Breast epithelium (tissue), 3 donors: Measurements from ENCODE around the gene WIPF1.

ENCODE experiments used
- POLR2A ChIP-seq: fragments of 450-650 bp; IDR thresholded peaks from one replicate; pipeline ENCODE4 v1.6.1; 2016; ENCODE audit warnings: antibody characterized with exemption, mild to moderate bottlenecking, moderate library complexity
- POLR2AphosphoS5 ChIP-seq, 3 donors: sonication (generic); formaldehyde crosslinking; IDR thresholded peaks; one replicate each; pipeline ENCODE4 v1.6.1; 2017; ENCODE audit warnings: antibody characterized with exemption in 3 of 3
- TF ChIP-seq, protein P1 (sequence below), 3 donors: fragments of 450-650 bp; IDR thresholded peaks; one replicate each; pipeline ENCODE4 v1.5.1; 2016 to 2017; ENCODE audit warnings: antibody characterized with exemption in 3 of 3, mild to moderate bottlenecking in 3 of 3, moderate library complexity in 3 of 3

DNA sequence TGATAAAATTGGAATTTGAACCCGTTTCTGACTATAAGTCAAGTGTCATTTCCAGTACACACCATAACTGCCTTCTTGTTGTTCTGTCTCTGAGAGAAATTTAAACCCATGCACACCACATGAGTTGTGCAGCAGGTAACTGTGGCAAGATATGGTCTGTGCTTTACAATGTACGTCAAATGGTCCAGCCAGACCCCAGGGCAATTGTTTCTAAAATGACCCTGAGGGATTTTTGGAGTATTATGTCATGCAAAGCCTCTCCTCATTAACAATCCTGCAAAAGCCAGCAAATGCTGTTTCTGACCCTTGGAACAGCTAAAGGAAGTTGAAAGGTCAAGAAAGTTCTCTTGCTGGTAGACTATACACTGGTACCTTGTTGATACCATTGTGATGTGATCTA is 47.7 kb upstream of the WIPF1 start:
- TF ChIP-seq, protein P1, sequence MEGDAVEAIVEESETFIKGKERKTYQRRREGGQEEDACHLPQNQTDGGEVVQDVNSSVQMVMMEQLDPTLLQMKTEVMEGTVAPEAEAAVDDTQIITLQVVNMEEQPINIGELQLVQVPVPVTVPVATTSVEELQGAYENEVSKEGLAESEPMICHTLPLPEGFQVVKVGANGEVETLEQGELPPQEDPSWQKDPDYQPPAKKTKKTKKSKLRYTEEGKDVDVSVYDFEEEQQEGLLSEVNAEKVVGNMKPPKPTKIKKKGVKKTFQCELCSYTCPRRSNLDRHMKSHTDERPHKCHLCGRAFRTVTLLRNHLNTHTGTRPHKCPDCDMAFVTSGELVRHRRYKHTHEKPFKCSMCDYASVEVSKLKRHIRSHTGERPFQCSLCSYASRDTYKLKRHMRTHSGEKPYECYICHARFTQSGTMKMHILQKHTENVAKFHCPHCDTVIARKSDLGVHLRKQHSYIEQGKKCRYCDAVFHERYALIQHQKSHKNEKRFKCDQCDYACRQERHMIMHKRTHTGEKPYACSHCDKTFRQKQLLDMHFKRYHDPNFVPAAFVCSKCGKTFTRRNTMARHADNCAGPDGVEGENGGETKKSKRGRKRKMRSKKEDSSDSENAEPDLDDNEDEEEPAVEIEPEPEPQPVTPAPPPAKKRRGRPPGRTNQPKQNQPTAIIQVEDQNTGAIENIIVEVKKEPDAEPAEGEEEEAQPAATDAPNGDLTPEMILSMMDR (IDR thresholded peaks at IDR 0.05), result no peak
- no peak for TF ChIP-seq POLR2AphosphoS5 (IDR thresholded peaks at IDR 0.05)
- no peak for TF ChIP-seq POLR2A
